ENCODE results near the gene RAB19.
"Not testable (repeated sequence)": the region's sequence is repeated elsewhere in the genome, so short reads cannot be mapped to it uniquely, and the experiment has no call there.

RAB19 gene

GRCh38 chr7:140402178-140402835, 1.6 kb upstream of the RAB19 start:
- no peak for DNase-seq (ENCODE audit: low read depth)

GRCh38 chr7:140404565-140405065, 757 bp downstream of the RAB19 start:
- no peak for DNase-seq (ENCODE audit: low read depth)

- no peak for DNase-seq (ENCODE audit: low read depth)
Observed at GRCh38 chr7:140415361-140415760, 11.5 kb downstream of the RAB19 start.

- not testable (repeated sequence) for DNase-seq (ENCODE audit: low read depth)
Observed at GRCh38 chr7:140415816-140416215, 12.0 kb downstream of the RAB19 start.

- DNase-seq (ENCODE audit: low read depth): no peak
Observed at GRCh38 chr7:140416560-140416959, 12.7 kb downstream of the RAB19 start.

GRCh38 chr7:140417456-140418155, 13.7 kb downstream of the RAB19 start:
- no peak for DNase-seq (ENCODE audit: low read depth)

- not testable (repeated sequence) for DNase-seq (ENCODE audit: low read depth)
Observed at GRCh38 chr7:140418156-140418472, 14.3 kb downstream of the RAB19 start.

- DNase-seq (ENCODE audit: low read depth): no peak
Observed at GRCh38 chr7:140418653-140419052, 14.8 kb downstream of the RAB19 start.

GRCh38 chr7:140421521-140421920, 17.7 kb downstream of the RAB19 start:
- DNase-seq (ENCODE audit: low read depth): no peak

- no peak for DNase-seq (ENCODE audit: low read depth)
Observed at GRCh38 chr7:140423501-140423900, 19.6 kb downstream of the RAB19 start.

GRCh38 chr7:140425718-140426117, 21.9 kb downstream of the RAB19 start:
- DNase-seq (ENCODE audit: low read depth): no peak

GRCh38 chr7:140426130-140426529, 22.3 kb downstream of the RAB19 start:
- DNase-seq (ENCODE audit: low read depth): no peak

- no peak for DNase-seq (ENCODE audit: low read depth)
Observed at GRCh38 chr7:140433396-140433795, 29.5 kb downstream of the RAB19 start.

GRCh38 chr7:140435252-140435895, 31.5 kb downstream of the RAB19 start:
- no peak for DNase-seq (ENCODE audit: low read depth)

- DNase-seq (ENCODE audit: low read depth): no peak
Observed at GRCh38 chr7:140439359-140439758, 35.5 kb downstream of the RAB19 start.

GRCh38 chr7:140440593-140440992, 36.7 kb downstream of the RAB19 start:
- no peak for DNase-seq (ENCODE audit: low read depth)

GRCh38 chr7:140441519-140441918, 37.7 kb downstream of the RAB19 start:
- no peak for DNase-seq (ENCODE audit: low read depth)

- DNase-seq (ENCODE audit: low read depth): no peak
Observed at GRCh38 chr7:140446467-140446866, 42.6 kb downstream of the RAB19 start.

GRCh38 chr7:140447841-140448240, 44.0 kb downstream of the RAB19 start:
- no peak for DNase-seq (ENCODE audit: low read depth)

- DNase-seq (ENCODE audit: low read depth): no peak
Observed at GRCh38 chr7:140448781-140449480, 45.1 kb downstream of the RAB19 start.

- no peak for DNase-seq (ENCODE audit: low read depth)
Observed at GRCh38 chr7:140451716-140452115, 47.9 kb downstream of the RAB19 start.

GRCh38 chr7:140453273-140453672, 49.4 kb downstream of the RAB19 start:
- DNase-seq (ENCODE audit: low read depth): no peak

Data from activated T-cell treated with anti-CD3 and anti-CD28 coated beads for 1 hour (primary cell).